ES-I3 (cell line): ENCODE measurements around the gene RPTOR.

Experiments used
- H3K36me3 ChIP-seq: 2 replicates; pipeline ENCODE4 v1.6.1; 2013; ENCODE audit warnings: mild to moderate bottlenecking, low read length, control low read depth, moderate library complexity; ENCODE audit not compliant: insufficient read depth
- H3K4me1 ChIP-seq: 2 replicates; pipeline ENCODE4 v1.6.1; 2013; ENCODE audit warnings: mild to moderate bottlenecking, control low read depth, low read length; ENCODE audit not compliant: insufficient read depth
- H3K9ac ChIP-seq: 2 replicates; pipeline ENCODE4 v1.6.1; 2013; ENCODE audit warnings: low read depth, mild to moderate bottlenecking, low read length, moderate library complexity
- H3K9me3 ChIP-seq: 2 replicates; pipeline ENCODE4 v1.6.1; 2013; ENCODE audit warnings: mild to moderate bottlenecking, low read length, moderate library complexity; ENCODE audit not compliant: control insufficient read depth, insufficient read depth

Gene RPTOR

DNA sequence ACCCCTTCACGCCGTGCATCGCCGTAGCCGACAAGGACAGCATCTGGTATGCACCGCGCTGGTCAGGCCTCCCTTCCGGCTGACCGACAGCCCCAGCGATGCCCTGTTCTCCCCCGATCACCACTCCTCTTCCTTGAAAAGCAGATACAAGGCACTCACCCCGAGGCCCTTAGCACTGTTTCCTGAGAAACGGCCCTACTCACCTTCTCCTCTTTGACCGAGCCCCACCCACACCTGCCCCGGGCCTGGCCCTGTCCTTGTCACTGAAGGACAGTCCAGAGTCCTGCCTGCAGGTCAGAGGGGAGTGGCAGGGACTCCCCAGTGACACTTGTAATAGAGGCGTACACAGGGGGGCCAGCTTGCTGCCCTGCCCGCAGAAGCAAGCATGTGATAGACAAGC lies 401.1 kb downstream of the RPTOR start:
- H3K9ac ChIP-seq = no peak overlapping the region
- H3K36me3 ChIP-seq = peaks cover 8% of the 10 kb centered on the region
- no peaks in the 10 kb centered on the region for H3K4me1 ChIP-seq

DNA sequence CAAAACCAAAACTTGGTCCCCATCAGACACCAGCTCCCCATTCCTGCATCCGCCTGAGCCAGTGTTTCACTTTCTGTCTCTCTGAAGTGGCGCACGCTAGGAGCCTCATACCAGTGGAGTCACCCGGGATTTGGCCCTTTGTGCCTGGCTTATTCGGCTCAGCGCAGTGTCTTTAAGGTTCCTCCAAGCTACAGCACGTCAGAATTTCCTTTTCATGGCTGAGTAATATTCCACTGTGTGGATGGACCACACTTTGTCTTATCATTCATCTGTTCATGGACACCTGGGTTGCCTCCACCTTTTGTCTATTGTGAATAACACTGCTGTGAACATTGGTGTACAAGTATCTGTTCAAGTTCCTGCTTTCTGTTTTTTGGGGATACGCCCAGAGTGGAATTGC lies 401.8 kb downstream of the RPTOR start:
- Histone ChIP-seq H3K4me1 (no peaks in the 10 kb centered on the region), H3K36me3 (peaks cover 8% of the 10 kb centered on the region), H3K9me3 (no peaks in the 10 kb centered on the region), H3K9ac (no peak overlapping the region)

More for the DNA sequence above, 401.1 kb downstream of the RPTOR start:
- no peaks in the 10 kb centered on the region for H3K9me3 ChIP-seq

DNA sequence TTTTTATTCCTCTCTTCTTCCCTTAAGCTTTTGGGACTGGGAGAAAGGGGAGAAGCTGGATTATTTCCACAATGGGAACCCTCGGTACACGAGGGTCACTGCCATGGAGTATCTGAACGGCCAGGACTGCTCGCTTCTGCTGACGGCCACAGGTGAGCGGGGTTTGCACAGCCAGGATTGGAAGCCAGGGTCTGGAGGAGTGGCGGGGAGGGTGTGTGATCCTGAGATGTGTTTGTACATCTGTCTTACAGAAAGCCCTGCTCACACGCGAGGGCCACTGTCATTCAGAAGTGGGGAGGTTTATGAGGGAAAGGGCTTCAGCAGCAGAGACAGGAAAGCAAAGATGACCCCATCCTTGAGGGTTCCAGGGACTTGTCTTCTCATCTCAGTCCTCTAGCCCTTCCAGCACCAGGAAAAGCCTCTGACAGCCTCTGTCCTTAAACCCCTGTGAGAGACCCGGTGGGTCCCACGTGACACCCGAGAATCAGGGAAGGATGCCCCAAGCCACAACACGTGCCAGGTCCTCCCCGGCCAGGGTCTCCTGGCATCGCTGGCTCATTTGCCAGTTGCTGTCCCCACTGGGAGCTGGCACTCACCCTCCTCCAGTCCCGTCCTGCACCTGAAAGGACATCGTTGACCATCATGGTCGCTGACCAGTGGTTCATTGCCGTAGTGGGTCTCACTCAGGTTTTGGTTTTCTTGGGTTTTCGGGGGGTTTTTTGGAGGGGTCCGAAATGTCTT lies 402.7 kb downstream of the RPTOR start:
- no peak overlapping the region for H3K9ac ChIP-seq
- H3K4me1 ChIP-seq = no peaks in the 10 kb centered on the region
- no peaks in the 10 kb centered on the region for H3K9me3 ChIP-seq
- H3K36me3 ChIP-seq = peaks cover 8% of the 10 kb centered on the region

- H3K9ac ChIP-seq = no peak overlapping the region
- no peaks in the 10 kb centered on the region for H3K9me3 ChIP-seq
- no peaks in the 10 kb centered on the region for H3K4me1 ChIP-seq
- H3K36me3 ChIP-seq = peaks cover 8% of the 10 kb centered on the region; the same call in 1 of the 2 replicates
Measured at GRCh38 chr17:80948019-80948975, 403.7 kb downstream of the RPTOR start.

DNA sequence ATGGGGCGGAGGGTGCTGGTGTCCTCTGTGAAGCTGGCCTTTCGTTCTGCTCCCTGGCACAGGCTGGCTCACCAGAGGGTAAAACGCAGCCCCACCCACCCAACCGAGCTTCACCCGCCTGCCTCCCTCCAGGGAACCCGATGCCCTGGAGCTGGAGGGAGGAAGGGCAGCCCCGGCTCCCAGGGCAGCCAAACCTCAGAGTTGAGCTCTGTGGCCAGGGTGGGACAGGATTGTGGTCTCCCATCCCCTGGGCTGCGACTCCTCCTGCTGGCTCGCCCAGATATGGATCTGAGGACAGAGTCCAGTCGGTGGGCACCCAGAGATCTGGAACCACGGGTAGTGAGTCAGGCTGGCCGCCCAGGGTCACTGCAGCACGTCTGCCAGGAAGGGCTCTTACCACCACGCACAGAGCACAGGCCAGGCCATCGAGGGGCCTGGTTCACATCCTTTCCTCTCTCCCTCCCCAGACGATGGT lies 404.4 kb downstream of the RPTOR start:
- Histone ChIP-seq H3K4me1 (no peaks in the 10 kb centered on the region), H3K9ac (no peak overlapping the region), H3K9me3 (no peaks in the 10 kb centered on the region), H3K36me3 (peaks cover 8% of the 10 kb centered on the region; the same call in 1 of the 2 replicates)

DNA sequence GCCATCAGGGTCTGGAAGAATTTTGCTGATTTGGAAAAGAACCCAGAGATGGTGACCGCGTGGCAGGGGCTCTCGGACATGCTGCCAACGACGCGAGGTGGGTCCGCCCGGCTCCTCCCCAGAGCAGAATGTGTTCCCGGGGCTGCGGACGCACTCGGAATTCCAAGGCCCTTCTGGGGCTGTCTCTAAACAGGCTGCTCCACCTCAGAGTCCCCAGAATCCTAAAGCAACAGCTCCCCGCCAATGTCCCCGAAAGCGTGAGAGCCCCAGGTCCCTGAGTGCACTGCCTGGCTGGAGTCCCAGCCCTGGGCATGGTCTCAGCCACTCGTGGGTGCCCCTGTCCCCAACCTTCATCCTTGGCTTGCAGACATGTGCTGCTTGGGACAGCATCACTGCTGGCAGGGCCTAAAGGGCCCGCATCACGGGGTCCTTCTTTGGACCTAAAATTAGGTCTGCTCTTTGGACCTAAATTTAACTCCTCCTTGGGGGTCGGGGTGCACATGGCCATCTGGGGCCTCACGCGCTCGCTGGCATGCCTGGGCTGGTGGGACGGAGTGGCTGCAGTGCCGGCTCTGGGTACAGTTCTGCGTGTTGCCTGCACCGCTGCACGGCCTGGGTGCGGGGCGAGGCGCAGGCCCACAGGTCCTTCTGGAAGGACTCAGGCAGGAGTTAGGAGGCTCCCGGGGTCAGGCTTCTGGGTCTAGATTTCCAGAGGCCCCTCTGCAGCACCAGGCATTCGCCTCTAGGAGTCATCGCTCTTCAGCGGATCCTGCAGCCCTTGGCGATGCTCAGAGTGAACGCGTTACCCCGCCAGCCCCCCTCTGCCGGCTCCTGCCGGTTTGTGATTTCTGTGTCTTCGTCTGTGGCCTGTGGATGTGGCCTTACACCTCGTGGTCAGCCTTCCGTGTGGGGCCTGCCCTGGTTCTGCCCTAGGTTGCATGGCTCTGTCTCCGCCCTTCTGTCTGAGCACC lies 405.1 kb downstream of the RPTOR start:
- H3K4me1 ChIP-seq = no peaks in the 10 kb centered on the region
- H3K36me3 ChIP-seq = peaks cover 8% of the 10 kb centered on the region; the same call in 1 of the 2 replicates
- no peaks in the 10 kb centered on the region for H3K9me3 ChIP-seq
- no peak overlapping the region for H3K9ac ChIP-seq

DNA sequence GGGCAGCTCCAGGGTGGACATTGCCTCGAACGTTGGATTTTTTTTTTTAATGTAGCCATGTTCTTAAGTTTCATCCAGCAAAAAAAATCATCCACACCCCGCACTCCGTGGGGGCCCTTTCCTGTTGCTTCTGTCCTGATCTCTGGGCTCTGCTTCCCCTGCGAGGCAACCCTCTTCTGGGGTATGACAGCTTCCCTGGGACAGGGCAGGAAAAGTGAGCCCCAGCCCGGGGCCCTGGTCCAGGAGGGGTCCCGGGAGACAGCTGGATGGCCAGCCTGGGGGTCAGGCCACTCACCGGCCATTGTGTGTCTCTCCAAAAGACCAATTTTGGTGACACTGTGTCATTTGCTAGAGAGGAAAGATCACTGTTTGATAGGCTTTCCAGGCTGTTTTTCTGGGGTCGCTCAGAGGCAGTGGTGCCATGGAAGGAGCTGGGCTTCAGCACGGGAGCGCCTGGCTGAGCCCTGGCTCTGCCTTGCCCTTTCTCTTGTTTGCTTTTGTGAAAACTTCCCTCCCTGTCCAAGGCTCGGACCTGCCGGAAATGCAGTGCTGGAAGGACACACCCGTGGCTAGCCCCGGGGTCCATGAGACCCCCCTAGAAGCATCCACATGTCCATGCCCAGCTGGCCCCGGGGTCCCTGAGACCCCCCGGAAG lies 406.0 kb downstream of the RPTOR start:
- H3K4me1 ChIP-seq = no peaks in the 10 kb centered on the region
- no peaks in the 10 kb centered on the region for H3K9me3 ChIP-seq
- H3K36me3 ChIP-seq = peaks cover 8% of the 10 kb centered on the region; the same call in 1 of the 2 replicates
- H3K9ac ChIP-seq = no peak overlapping the region

DNA sequence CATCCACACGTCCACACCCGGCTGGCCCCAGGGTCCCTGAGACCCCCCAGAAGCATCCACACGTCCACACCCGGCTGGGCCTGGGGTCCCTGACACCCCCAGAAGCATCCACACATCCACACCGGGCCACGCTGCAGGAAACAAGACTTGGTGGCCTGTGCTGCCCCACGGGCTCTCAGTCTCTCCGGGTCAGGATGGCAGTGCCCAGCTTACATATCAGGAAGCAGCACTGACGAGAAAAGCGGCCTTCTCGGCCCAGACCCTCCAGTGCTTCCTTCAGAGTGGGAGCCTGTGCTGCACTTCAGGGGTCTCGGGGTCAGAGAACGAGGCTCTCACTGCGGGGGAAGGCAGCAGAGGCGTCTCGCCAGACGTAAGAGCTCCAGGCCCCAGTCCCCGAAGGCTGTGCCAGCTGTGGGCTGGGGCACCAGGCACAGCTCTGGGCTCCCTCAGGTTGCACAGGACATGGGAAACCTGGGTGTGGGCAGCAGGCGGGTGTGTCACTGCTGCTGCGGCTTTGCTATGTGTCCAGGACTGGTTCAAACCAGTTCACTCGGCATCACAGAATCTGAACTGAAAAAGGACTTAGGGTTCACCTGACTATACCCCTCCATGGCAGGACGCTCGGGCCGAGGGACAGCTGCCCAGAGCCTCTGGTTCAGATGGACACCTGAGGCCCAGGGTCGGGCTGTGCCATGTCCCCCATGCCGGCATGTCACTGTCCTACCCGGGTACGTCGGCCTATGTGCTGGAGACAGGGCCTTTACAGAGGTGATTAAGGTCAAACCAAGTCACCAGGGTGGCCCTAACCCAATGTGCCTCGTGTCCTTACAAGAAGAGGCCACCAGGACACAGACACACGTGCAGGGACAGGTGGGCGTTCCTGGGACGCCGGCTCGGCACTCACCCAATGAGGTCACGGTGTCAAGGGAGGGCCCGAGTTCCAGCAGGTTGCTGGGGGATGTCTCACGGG lies 406.8 kb downstream of the RPTOR start:
- no peak overlapping the region for H3K9ac ChIP-seq
- H3K36me3 ChIP-seq = peaks cover 3% of the 10 kb centered on the region; the same call in 1 of the 2 replicates
- no peaks in the 10 kb centered on the region for H3K4me1 ChIP-seq
- H3K9me3 ChIP-seq = no peaks in the 10 kb centered on the region

DNA sequence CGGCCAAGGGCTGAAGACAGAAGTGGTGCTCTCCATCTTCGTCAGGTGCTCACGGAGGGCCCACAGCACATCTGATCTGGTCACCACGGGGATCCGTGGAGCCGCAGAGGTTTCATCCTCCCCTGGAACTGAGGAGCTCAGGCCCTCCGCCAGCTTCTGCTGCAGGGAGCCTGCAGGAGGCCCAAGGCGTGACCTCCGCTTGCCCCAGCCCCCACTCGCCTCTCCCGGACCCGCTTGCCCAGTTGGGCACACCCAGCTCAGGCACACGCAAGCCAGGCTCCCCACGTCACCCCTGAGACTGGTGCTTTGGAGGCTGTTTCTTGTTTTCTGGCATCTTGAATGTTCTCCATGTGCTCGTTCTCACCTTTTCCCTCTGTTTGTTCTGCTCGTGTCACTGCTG lies 407.7 kb downstream of the RPTOR start:
- Histone ChIP-seq H3K9ac (no peak overlapping the region), H3K4me1 (no peaks in the 10 kb centered on the region), H3K9me3 (no peaks in the 10 kb centered on the region), H3K36me3 (no peaks in the 10 kb centered on the region; the same call in 1 of the 2 replicates)

GRCh38 chr17:80953471-80954315 lies 409.1 kb downstream of the RPTOR start:
- Histone ChIP-seq H3K9ac (no peak overlapping the region), H3K36me3 (no peaks in the 10 kb centered on the region; the same call in 1 of the 2 replicates)

GRCh38 chr17:80955078-80955477 lies 410.4 kb downstream of the RPTOR start:
- Histone ChIP-seq H3K9ac (no peak overlapping the region), H3K36me3 (no peaks in the 10 kb centered on the region; the same call in 1 of the 2 replicates), H3K4me1 (no peaks in the 10 kb centered on the region), H3K9me3 (no peaks in the 10 kb centered on the region)

More at GRCh38 chr17:80953471-80954315, 409.1 kb downstream of the RPTOR start:
- Histone ChIP-seq H3K4me1 (no peaks in the 10 kb centered on the region), H3K9me3 (no peaks in the 10 kb centered on the region)
